NCI-H2107 treated with DMSO at 0.1 percent for 48 hours (cell line): ENCODE results near the gene ENPP3.

ENCODE experiments used
- DNase-seq: peaks from one replicate; lab custom pipeline; 2025; ENCODE audit not compliant: unreplicated experiment; lab: John Stamatoyannopoulos, UW

Gene ENPP3

DNA sequence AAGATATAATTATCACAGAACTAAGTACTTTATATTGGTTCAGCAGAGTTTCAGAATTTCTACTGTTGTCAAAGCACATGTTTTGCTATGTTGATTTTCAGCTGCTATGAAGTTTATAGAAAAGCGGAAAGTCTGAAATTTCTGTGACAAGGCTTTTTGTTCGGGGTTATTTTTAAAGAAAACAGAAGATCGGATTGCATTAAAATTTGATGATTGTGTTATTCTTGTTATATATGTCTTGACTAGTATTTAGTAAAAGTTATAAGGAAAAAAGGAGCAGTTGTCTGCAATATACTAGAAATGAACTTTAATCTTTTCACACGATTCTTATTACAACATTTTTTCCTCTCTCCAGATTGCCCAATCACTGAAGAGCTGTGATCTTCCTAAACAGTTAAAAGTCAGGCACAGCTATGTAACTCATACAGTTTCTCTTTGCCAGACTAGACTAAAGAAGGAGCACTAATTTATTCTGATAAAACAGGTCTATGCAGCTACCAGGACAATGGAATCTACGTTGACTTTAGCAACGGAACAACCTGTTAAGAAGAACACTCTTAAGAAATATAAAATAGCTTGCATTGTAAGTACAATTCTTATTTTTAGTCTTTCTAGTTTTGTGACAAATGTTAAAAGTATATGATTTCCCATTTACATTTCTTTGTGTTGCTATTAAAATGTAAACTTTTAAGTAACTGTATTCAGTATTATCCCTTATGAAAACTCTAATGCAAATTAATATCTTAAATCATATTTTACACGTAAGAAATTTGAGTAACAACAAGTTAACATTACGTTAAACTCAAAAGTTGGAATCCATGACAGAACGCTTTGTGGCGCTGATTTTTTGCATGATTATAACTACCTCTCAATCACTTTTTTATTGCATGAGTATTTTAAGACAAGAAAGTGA, at the start of gene ENPP3:
ENPP3 (plus strand) TSS at position 423 of the 913 bp plus-strand sequence; CDS start at position 506, 83 bp downstream.
- DNase-seq = no peak

DNA sequence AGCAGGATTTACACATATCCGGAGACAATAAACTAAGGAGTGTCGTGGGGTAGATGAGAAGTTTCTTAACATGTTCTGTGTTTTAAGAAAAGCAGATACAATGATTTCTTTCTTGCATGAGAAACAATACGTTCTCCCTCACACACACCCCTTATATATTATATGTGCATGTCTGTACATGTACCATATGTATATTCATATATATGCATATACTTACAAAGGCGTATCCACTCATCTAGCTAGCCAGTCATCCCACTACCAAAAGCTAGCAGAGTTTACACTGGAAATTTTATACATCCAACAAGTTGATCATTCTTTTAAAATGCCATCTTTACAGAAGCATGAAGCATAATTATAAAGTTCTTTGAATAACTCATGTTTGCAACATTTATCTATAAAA, 49.2 kb upstream of the ENPP3 start:
- DNase-seq = no peak

DNA sequence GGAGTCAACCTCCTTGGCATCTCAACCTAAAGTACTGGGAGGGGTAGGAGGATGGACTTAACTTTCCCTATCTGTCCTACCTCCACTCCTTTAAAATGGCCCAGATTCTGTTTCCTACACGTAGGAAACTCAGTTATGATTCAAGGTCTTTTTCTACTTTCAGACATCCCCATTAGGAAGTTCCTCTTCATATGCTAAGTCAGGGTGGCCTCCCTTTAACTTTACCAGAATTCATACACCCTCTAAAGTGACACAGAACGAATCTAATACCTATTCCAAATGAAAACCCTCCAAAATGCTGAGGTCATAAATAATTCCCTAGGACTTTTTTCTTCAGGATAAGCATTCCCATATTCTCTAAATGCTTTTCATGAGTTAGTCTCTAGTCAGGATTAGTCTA, 48.5 kb upstream of the ENPP3 start:
- no peak for DNase-seq

DNA sequence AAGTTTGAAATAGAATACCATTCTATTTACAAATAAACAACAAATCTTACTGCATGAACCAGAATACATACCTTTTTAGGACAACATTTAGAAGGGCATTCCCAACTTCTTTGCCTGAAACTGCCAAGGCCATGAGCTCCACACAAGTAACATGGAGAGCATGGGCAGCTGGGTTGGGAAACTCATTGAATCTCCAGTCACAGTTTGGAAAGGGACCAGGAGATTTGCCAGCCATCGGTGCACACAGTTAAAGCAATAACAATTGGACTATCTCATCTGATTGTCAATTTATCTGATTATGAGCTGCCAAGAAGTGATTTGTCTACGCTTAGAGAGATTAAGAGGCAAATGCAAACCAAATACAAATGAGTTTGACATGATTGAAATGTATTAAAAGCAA, 44.2 kb upstream of the ENPP3 start:
- DNase-seq = no peak

DNA sequence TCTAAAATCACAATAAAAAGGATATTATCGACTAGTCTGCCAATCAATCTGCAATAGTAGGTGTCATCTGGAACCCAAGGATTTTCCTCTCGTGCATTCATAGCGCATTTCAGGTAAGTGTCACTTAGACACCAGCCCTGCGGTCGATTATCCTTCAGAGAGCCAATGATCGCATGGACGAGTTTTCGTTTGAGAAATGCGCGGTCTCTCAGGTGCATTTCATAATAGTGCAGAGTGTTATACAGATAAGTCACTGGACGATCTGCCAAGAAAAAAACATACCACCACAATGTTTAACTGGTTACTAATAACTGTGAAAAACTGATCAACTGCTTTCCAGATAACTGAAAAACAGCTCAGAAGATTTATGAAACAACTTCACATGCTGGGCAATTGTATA, 43.0 kb upstream of the ENPP3 start:
- DNase-seq = no peak

DNA sequence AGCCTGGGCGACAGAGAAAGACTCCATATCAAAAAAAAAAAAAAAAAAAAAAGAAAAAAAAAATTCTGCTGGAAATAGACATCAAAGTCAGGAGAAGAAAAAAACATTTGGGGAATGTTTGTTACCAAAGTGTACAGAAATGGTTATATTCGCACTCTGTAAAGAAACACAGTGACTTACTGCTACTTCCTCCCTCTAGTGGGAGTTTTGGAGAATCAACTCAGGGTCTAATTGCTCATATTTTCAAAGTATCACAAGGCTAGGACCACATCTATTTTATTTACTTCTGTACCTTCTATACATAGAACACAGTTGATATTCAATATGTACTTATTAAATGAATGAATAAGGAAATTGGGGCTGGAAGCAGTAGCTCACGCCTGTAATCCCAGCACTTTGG, 39.7 kb upstream of the ENPP3 start:
- DNase-seq = no peak

DNA sequence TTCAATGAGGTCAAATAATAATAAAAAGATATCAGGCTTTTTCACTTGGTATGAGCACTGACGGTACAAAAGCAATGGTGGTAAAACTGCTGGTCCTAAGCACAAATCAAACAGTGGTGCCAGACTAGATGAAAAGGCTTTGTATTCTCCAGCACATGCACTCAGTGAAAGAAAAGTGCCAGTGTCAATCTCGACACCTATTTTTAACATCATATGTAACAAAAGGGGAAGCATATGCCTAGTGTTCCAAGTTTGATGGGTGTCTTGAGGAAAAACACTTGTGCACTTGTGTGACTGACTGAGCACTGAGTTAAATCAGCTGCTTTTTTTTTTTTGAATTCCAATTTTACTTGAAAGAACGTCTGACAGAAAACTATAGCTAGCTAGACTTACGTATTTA, 36.4 kb upstream of the ENPP3 start:
- no peak for DNase-seq

DNA sequence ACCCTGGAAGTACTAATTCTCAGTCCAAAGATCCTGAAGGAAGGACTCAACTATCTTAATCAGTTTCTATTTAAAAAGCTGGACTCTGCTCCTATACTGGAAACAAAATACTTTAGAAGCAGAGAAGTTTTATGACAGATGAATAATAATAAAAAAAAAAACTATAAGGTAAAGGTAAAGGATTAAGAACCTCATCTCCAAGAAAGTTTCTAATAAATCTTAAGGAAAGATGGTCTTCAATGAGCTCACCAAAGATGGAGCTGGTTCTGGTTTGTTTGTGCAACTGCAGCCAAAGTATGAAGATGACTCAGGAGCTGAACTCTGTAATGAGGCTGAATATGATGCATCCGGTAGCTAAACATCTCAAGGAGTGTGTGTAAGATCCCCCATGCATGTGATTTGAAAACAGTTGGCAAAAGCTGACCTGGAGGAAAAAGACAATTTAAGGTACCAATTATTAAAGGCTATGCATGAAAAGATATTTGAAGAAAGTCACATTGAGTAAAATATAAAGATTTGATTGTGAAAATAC, 34.3 kb upstream of the ENPP3 start:
- DNase-seq = no peak

DNA sequence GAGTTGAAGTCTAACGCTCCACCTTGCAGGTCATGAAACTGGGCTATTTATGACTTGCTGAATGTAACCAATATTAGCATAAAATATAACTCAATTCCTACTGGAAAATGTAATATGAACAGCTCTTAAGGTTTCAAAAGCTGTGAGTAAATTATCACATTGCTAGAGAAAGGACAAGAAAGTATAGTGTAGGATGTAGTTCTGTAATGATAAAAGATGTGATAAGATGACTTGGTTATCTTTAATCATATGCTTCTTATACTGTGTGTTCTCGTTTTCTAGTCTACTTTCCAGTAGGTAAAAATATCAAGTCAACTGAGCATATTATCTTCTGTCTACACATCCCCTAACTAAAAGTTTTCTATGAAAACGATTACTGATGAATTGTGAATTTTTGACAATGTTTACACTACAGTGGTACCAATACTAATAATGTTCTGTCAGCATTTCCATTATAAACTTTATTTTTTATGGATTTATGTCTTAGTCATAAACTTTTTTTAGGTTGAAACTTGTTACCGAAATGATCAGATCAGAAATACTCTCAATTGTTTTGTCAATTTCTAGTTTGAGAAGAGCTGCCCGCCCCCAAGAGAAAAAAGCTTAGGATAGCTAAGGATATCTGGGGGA, 23.7 kb upstream of the ENPP3 start:
- no peak for DNase-seq

DNA sequence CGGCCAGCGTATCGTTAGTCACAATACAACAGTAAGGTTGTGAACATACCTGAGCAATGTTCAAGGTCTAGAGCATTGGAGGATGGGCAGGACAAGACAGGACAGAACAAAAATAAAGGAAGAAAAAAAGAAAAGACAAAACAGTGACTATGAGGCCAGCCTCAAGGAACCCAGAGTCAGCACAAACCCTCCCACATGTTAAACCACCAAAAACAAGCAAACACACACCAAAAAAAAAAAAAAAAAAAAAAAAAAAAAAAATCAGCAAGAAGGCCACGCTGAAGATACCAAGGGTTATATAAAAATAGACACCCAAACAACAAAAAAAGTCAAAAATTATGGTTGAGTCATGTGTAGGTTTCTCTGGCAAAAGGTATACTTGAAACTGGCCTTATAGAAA, 21.8 kb upstream of the ENPP3 start:
- DNase-seq = no peak

DNA sequence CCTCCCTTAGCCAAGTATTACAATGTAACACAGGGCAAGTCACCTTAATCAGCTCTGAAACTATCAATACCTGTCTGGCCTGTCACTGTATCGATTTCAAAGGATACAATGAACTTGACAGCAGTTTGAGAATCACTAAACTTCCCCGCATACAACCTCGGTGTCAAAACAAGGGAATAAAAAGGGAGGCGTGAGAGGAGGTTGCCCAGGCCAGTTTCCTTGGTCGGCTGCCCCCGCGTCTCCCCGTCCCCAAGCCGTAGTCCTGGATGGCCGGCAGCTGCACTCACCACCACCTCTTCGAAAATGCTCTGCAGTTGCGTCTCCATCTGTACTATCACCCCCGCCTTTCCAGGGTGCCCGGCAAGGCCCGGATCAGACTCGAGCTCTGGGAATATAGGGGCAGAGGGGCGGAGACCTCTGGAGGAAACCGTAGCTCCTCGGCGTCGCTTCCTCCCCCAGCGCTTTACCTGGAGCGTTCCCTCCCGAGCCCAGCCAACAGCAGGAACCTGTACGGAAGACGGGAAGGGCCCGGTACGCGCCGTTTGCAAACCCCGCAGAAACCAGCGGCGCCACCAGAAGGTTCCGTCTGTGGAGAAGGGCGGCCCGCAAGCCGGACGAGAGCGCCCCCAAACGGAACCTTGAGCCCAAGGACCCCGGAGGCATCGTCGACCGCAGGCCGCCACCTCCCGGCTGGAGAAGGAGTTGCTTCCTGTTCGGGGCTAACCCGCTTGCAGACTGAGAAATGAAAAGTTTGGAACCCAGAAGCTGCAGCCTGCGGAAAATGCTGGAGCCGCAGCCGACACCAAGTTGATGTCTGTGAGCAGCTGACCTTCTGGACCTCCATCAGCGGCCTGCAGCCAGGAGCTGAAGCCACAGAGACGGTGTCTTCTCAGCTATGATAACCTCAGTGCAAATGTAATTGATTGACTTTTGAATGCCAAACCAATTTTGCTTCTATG, 9.1 kb upstream of the ENPP3 start, which contains the start of gene MED23:
MED23 (minus strand) TSS at position 519 of the 959 bp plus-strand sequence; CDS start at position 326, 193 bp downstream.
- DNase-seq = peak; percentile 89

DNA sequence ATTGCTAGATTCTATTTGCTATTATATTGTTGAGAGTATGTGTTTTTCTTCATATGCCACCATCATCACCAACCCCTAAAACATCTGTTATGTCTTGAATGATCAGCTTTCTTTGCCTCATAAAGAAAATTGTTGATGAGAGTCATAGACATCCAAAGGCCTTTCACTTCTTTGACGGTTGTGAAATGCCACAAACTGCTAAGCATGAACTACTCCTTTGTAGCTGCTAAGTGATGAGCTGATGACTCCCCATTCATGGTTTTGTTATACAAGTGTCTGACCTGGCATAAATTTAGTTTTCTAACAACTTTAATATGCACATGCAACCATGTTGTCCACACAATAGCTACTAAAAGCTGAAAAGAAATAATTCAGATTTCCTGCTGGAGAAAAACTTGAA, 8.4 kb upstream of the ENPP3 start:
- DNase-seq = no peak

DNA sequence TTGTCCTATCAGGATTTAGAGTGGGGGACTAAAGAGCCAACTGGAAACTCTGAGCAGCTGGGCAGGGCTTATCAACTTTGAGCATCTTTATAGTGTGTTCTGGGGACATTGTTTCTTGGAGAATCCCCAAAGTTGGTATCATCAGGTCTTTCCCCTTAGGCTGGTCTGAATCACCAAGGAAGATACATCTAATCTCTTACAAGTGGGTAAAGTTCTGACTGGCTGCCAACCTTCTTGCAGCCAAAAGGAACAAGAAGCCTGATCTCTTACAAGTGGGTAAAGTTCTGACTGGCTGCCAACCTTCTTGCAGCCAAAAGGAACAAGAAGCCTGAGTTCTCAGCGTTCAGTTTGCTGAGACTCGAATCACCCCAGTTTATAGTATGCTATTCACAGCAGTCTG, 7.5 kb upstream of the ENPP3 start:
- no peak for DNase-seq

DNA sequence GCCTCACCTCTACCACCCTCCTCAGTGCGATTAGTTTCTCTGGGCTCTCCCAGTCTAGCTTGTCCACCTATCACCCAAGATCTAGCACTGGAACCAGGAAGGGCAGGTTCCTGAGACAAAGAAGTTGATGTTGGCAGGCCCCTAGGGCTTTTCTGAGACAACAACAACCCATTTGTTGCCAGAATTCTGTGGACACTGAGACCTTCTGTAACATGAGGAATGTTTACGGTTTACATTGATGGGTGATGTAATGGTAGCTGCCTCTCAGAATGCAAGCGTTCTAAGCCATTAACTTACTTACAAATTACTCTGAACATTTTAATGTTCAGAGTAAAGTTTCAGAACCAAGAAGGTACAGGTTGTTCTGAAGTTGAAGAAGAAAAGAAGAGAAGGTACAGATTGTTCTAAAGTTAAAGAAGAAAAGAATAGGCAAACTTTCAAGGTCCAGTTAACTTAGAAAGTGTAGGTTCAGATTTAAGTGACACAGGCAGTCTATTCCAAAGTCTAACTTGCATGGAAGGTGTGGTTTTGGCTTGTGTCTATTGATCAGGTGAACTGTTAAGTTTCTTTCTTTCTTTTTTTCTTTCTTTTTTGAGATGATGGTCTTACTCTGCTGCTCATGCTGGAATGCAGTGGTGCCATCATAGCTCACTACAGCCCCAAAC, 5.3 kb upstream of the ENPP3 start:
- no peak for DNase-seq

DNA sequence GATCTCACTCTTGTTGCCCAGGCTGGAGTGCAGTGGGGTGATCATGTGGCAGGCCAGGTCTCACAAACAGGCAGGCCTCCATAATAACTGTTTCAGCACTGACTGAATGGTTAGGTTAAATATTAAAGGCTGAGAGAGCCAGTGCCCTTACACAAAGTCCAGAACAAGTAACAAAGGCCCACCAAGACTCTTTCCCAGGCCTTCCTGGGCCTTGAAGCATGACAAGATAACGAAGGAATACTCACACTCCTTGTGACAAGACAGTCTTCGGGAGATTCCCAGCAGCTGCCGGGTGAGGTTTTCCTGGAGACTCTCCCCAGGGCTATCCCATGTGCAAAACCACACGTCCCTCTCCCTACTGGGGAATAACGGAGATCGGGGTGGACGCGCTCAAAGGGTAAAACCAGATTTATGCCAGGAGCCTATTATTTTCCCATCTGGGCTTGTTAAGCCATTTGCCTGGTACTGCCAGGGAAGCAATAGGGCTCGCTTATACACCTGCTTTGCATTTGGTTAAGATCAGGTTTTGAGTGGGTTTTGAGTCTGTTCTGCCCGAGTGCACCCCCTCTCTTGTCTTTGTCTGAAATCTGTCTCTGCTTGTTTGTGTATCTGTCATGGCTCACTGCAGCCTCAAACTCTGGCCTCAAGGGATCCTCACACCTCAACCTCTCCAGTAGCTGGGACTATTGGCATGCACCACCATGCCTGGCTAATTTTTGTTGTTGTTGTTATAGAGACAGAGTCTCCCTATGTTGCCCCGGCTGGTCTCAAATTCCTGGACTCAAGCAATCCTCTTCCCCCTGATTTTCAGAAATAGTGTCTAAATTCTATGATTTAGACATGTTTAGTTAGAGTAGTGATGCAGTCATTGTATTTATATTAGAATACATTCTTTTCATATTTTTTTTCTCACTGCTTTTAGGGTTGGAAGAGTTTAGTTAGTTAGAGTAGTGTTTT, 1.4 kb upstream of the ENPP3 start:
- DNase-seq = peak; percentile 57

DNA sequence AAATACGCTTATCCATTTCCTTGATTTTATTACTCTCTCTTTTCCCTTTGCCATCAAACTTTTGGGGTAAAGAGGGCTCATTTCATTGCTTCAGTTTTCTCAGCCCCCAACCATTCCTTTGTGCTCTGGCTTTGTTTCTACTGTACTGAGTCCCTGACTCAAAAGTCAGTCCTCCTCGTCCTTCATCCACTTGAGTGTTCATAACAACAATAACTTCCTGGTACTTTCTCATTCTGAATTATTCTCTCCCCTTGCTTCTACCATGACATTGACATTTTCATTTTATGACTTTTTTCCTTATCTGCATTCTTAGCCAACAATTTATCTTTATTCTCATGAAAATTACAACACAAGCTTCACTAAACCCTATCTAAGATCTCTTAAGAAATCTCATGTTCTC, 911 bp downstream of the ENPP3 start:
- no peak for DNase-seq

DNA sequence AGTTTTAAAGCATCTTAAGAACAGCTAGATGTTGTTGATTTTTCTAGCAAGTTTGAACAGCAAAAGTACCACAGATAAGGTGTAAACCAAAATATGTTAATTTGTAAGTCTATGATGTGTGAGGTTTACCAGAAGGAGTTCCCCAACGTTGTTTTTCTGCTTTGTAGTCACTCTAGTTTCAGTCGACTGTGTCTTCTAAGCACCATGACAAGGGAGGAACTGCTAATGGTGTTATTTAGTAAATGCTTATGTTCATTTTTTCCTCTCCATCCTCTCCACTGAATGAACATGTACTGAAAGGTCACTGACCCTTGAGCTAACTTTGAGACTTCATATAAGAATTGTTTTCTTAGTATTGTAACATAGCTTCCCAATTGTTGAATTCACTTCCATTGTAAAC, 3.0 kb downstream of the ENPP3 start:
- no peak for DNase-seq

DNA sequence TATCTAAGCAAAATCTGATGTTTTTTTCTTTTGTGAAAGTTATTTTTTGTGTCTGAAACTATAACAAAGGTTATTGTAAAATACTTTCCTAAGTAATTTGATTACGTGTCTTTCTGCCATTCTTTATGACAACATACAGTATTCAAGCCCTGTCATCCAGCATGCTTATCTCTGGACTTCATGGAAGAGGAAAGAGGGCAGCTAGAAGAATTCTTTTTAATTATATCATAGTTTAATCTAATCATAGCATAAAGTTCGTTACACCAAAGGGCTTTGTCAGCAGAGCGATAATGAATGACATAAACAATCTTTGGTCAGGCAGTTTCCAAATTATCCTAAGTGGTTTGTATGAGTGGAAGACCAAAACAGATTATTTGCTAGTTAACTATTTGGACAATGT, 3.5 kb downstream of the ENPP3 start:
- DNase-seq = no peak

DNA sequence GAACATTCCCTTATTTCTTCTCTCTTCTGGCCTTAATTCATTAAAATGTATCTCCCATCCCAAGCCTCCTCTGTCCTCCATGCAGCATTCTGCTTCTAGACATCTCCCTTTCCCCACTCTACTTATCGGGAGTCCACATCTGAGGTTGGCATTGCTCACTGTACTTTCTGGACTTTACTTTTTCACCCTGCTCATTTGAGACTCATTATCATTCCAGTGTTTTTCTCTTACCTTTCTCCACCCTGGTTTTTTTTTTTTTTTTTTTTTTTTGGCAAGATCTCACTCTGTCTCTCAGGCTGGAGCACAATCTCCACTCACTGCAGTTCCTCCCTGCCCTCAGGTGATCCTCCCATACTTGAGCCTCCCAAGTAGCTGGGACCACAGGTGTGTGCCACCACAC, 4.5 kb downstream of the ENPP3 start:
- no peak for DNase-seq
